Activated naive CD4-positive, alpha-beta T cell treated with anti-CD3 and anti-CD28 coated beads, Interleukin-2, amount 50 U/mL, for 24 hours (primary cell): ENCODE results near the gene CT55.

Experiments
- H3K27ac Mint-ChIP-seq: one replicate; pipeline ENCODE4 v1.8.0; 2021; ENCODE audit warnings: mild to moderate bottlenecking, mixed read lengths
- H3K27me3 Mint-ChIP-seq: one replicate; pipeline ENCODE4 v1.8.0; 2021; ENCODE audit warnings: mixed read lengths
- H3K36me3 Mint-ChIP-seq: one replicate; pipeline ENCODE4 v1.8.0; 2021; ENCODE audit warnings: mixed read lengths
- H3K4me1 Mint-ChIP-seq: one replicate; pipeline ENCODE4 v1.8.0; 2021; ENCODE audit warnings: mixed read lengths
- H3K4me3 Mint-ChIP-seq: one replicate; pipeline ENCODE4 v1.8.0; 2021; ENCODE audit warnings: mild to moderate bottlenecking, mixed read lengths
- H3K9me3 Mint-ChIP-seq: one replicate; pipeline ENCODE4 v1.8.0; 2021; ENCODE audit warnings: mixed read lengths

Gene CT55

GRCh38 chrX:135114392-135114791 is 56.8 kb downstream of the CT55 start:
- Mint-ChIP-seq H3K4me1 (no peaks in the 10 kb centered on the region), H3K9me3 (no peaks in the 10 kb centered on the region), H3K4me3 (no peak overlapping the region), H3K27me3 (peaks cover 1% of the 10 kb centered on the region), H3K36me3 (no peaks in the 10 kb centered on the region), H3K27ac (no peak overlapping the region)

DNA sequence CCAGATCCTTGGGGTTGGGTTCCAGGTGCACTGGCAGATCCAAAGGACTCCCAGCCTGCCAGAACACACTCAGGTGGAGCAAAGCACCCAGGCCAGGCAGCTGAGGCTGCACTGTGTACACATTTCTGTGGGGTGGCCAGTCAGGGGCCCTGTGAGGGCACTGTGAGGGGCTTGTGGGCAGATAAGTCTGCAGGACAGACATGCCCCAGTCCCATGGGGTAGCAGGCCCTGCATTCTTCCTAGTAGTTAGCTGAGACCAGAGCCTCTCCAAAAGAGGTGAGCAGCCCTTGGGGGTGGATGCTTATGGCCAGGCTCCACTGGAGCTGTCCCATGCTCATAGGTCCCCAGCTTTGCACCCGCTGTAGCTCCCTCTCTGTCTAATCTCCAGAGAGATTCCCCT is 58.5 kb downstream of the CT55 start:
- Mint-ChIP-seq H3K27me3 (peaks cover 9% of the 10 kb centered on the region), H3K4me3 (no peak overlapping the region), H3K4me1 (no peaks in the 10 kb centered on the region), H3K9me3 (no peaks in the 10 kb centered on the region), H3K27ac (no peak overlapping the region), H3K36me3 (no peaks in the 10 kb centered on the region)

- no peak overlapping the region for H3K4me3 Mint-ChIP-seq
- H3K27ac Mint-ChIP-seq, result no peak overlapping the region
- no peaks in the 10 kb centered on the region for H3K36me3 Mint-ChIP-seq
- no peaks in the 10 kb centered on the region for H3K9me3 Mint-ChIP-seq
- H3K4me1 Mint-ChIP-seq, result no peaks in the 10 kb centered on the region
- H3K27me3 Mint-ChIP-seq, result peaks cover 9% of the 10 kb centered on the region
Measured at GRCh38 chrX:135112096-135112729, 59.0 kb downstream of the CT55 start.

- H3K4me1 Mint-ChIP-seq, result no peaks in the 10 kb centered on the region
- H3K4me3 Mint-ChIP-seq, result no peak overlapping the region
- H3K9me3 Mint-ChIP-seq, result no peaks in the 10 kb centered on the region
- H3K27me3 Mint-ChIP-seq, result peaks cover 12% of the 10 kb centered on the region
- no peaks in the 10 kb centered on the region for H3K36me3 Mint-ChIP-seq
- no peak overlapping the region for H3K27ac Mint-ChIP-seq
Measured at GRCh38 chrX:135109554-135109953, 61.6 kb downstream of the CT55 start.
